HG02973 (cell line): ENCODE measurements around the gene RASAL2.
"Not testable (repeated sequence)": the region's sequence is repeated elsewhere in the genome, so short reads cannot be mapped to it uniquely, and the experiment has no call there.

Experiments used
- ATAC-seq: cut with Tn5 transposase; IDR thresholded peaks from one replicate; pipeline ENCODE4 v1.9.1; 2021; ENCODE audit warnings: moderate library complexity; ENCODE audit not compliant: unreplicated experiment

RASAL2 gene

GRCh38 chr1:178371235-178371634 is 277.3 kb downstream of the RASAL2 start:
- ATAC-seq: no peak

- no peak for ATAC-seq
These were observed 278.1 kb downstream of the RASAL2 start for GRCh38 chr1:178371933-178372388.

- no peak for ATAC-seq
These were observed 280.1 kb downstream of the RASAL2 start for GRCh38 chr1:178374016-178374415.

GRCh38 chr1:178376008-178376407 is 282.1 kb downstream of the RASAL2 start:
- no peak for ATAC-seq

GRCh38 chr1:178379807-178380206 is 285.9 kb downstream of the RASAL2 start:
- ATAC-seq: no peak

- no peak for ATAC-seq
These were observed 288.5 kb downstream of the RASAL2 start for GRCh38 chr1:178382372-178382771.

- ATAC-seq: no peak
These were observed 291.8 kb downstream of the RASAL2 start for GRCh38 chr1:178385662-178386061.

- no peak for ATAC-seq
These were observed 294.7 kb downstream of the RASAL2 start for GRCh38 chr1:178388418-178389145.

GRCh38 chr1:178389441-178389840 is 295.5 kb downstream of the RASAL2 start:
- no peak for ATAC-seq

- not testable (repeated sequence) for ATAC-seq
These were observed 296.4 kb downstream of the RASAL2 start for GRCh38 chr1:178390280-178390679.

- ATAC-seq: no peak
These were observed 299.5 kb downstream of the RASAL2 start for GRCh38 chr1:178393370-178393769.

- ATAC-seq: no peak
These were observed 302.9 kb downstream of the RASAL2 start for GRCh38 chr1:178396789-178397188.

GRCh38 chr1:178397678-178398077 is 303.8 kb downstream of the RASAL2 start:
- no peak for ATAC-seq

- no peak for ATAC-seq
These were observed 305.3 kb downstream of the RASAL2 start for GRCh38 chr1:178399177-178399728.

- no peak for ATAC-seq
These were observed 311.2 kb downstream of the RASAL2 start for GRCh38 chr1:178405137-178405536.

- ATAC-seq: no peak
These were observed 313.3 kb downstream of the RASAL2 start for GRCh38 chr1:178407215-178407614.

GRCh38 chr1:178407655-178408054 is 313.8 kb downstream of the RASAL2 start:
- no peak for ATAC-seq

- ATAC-seq: no peak
These were observed 315.0 kb downstream of the RASAL2 start for GRCh38 chr1:178408871-178409270.

GRCh38 chr1:178409541-178409940 is 315.6 kb downstream of the RASAL2 start:
- no peak for ATAC-seq

GRCh38 chr1:178411756-178412399 is 318.0 kb downstream of the RASAL2 start:
- peak; percentile 91 for ATAC-seq

GRCh38 chr1:178412400-178412770 is 318.5 kb downstream of the RASAL2 start:
- ATAC-seq: peak; percentile 92

GRCh38 chr1:178417858-178418257 is 324.0 kb downstream of the RASAL2 start:
- ATAC-seq: no peak
